Hepatocyte (in vitro differentiated cells): ENCODE results near the gene DEPDC5.

Source experiments
- EZH2 ChIP-seq: fragments of 200-600 bp; sonication (generic); IDR thresholded peaks from 2 replicates; pipeline ENCODE4 v1.6.1; 2016; ENCODE audit warnings: antibody characterized with exemption, mild to moderate bottlenecking, borderline replicate concordance
- EZH2phosphoT487 ChIP-seq: fragments of 200-600 bp; sonication (generic); IDR thresholded peaks from one replicate; pipeline ENCODE4 v1.6.1; 2018; ENCODE audit warnings: antibody characterized with exemption, mild to moderate bottlenecking, low read depth, moderate library complexity; ENCODE audit not compliant: unreplicated experiment, severe bottlenecking
- TF ChIP-seq, protein P1 (sequence below): fragments of 200-600 bp; sonication (generic); IDR thresholded peaks from 2 replicates; pipeline ENCODE4 v1.5.1; 2016; ENCODE audit warnings: antibody characterized with exemption, mild to moderate bottlenecking; ENCODE audit not compliant: poor library complexity

DNA sequence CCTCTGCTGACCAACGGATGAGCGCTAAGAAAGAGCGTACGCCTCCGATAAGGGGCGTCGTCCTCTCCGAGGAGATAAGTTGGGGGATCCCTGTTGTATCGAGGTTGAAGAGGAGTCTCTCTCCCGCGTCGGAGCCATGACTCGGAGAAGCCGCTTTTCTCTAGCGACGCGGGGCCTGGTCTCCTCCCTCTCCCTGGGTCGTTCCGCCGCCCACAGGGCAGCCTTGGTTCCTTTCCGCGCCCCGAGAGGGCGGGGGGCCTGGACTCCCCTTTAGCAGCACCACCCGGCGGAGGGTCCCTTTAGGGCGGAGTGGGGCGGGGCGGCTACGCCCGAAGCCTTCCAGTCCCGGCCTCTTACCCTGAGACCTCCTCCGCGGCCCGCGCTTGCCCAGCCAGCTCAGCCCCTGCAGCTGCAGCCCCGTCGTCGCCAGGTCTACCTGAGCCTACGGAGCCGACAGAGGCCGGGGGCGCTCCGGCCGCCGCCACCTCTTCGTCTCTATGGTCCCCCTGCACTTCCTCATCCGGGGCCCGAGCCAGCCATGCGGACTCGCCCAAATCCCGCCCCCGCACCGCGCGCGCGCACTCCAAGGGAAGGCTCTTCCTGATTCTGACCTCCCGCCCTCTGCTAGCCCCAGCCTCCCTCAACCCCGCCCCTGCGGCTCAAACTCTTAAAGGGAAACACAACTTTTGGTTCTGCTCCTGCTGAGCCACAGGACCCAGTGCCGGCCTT lies 4.0 kb upstream of the DEPDC5 start, which contains the start of gene PRR14L:
- TF ChIP-seq, protein P1, sequence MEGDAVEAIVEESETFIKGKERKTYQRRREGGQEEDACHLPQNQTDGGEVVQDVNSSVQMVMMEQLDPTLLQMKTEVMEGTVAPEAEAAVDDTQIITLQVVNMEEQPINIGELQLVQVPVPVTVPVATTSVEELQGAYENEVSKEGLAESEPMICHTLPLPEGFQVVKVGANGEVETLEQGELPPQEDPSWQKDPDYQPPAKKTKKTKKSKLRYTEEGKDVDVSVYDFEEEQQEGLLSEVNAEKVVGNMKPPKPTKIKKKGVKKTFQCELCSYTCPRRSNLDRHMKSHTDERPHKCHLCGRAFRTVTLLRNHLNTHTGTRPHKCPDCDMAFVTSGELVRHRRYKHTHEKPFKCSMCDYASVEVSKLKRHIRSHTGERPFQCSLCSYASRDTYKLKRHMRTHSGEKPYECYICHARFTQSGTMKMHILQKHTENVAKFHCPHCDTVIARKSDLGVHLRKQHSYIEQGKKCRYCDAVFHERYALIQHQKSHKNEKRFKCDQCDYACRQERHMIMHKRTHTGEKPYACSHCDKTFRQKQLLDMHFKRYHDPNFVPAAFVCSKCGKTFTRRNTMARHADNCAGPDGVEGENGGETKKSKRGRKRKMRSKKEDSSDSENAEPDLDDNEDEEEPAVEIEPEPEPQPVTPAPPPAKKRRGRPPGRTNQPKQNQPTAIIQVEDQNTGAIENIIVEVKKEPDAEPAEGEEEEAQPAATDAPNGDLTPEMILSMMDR = peak; percentile 30
- no peak for TF ChIP-seq EZH2phosphoT487
- no peak for TF ChIP-seq EZH2
